Middle frontal gyrus (tissue), 1 donor: ENCODE measurements around the gene FARS2.
"Not testable (repeated sequence)": the region's sequence is repeated elsewhere in the genome, so short reads cannot be mapped to it uniquely, and the experiment has no call there.

Source experiments
- DNase-seq: peaks from one replicate; pipeline ENCODE4 v3.0.0-alpha.2; 2015; ENCODE audit warnings: low spot score; ENCODE audit errors: extremely low spot score

Gene FARS2

DNA sequence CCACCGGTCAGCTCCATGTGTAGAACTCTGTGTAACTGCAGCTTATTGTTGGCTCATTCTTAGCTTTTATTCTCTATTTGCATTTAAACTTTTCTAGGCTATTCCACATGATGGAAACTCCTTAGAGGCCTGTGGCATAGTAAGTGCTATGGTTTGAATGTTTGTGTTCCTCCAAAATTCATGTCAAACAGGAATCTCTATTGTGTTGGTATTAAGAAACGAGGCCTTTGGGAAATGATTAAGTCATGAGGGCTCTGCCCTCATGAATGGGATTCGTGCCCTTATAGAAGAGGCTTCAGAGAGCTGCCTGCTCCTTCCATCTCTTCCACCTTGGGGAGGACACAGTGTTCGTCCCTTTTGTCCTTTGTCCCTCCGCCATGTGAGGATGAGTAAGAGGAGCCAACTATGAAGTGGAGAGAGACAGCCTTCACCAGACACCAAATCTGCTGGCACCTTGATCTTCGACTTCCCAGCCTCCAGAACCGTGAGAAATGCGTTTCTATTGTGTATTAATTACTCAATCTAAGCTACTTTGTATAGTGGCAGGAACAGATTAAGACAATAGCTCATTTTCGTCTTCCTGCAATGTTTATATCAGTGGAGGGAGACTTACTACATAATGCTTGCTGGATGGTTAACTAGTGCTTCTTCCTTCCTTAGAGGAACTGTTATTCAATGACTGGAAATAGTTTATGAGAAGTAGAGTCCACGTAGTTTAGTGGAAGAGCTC lies 361.1 kb downstream of the FARS2 start:
- no peak for DNase-seq

DNA sequence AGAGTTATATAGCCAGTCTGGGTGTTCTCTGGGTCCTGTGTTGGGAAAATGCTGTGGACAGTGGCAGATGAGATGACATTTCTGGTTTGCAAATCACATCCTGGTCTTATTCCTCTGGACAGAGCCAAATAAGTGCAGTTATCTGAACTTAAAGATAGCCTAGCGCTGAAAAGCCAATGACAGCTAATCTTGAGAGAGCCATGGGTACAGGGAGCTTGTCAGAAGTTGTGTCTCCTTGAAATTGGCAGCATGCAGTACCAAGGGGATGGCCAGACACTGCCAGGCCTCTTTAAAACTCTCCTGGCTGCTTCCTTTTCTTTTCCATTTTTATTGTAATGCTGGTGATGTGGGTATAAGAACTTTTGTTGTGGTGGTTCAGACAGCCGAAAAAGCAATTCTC lies 362.5 kb downstream of the FARS2 start:
- no peak for DNase-seq

DNA sequence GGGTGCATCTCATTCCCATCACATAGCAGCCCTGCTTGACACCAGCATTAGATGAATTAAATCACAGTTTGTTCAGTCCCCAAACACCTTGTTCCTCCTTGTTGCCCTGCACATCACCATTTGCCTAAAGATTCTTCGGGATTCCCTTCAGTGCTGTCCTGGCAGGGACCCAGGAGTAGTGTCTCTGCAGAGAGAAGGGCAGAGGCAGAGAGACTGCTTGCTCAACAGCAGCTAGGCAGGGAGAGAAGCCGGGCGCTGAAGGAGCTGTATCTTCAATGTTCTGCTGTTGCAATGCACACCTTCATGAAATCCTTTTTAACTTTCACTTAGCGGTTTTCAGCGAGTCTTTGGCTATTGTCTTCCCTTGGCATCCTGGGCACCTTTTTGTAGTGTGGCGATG lies 362.9 kb downstream of the FARS2 start:
- DNase-seq, result no peak

DNA sequence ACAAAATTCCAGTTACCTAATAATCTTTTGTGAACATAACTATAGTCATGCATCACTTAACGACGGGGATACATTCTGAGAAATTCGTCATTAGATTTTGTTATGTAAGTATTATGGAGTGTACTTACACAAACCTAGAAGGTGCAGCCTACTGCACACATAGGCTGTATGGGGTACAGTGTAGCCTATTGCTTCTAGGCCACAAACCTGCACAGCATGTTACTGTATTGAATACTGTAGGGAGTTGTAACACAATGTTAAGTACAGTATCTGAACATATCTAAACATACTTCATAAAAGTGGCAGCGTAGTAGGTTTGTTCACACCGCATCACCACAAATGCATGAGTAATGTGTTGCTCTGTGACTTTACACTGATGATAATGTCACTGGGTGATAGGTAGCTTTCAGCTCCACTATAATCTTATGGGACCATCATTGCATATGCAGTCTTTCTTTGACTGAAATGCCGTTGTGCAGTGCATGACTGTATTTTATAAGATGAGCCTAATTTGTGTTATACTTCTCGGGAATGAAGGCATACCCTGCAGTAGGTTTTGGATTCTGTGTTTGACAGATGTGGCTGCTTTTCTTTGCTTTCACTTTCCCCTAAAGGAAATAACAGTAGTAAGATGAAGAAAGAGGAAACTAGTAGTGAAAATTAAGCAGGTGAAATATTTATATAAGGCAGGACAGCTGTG lies 365.6 kb downstream of the FARS2 start:
- no peak for DNase-seq

DNA sequence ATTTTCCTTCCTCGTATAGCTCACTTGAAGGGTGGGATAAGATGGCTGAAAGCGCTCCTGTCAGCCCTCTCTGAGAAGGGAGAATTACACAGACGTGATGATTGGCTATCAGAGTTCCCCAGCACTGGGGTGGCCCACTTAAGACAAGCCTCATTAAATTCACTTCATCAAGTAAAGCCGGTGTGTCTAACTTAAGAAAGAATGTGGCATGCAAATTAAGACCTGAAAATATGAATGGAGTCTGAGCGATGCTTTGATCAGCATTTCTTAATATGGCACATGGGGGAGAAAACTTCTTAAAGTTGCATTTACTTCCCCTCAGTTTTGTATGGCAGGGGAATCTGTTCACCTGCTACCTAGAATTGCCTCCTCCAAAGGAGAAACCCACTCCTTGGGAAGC lies 369.3 kb downstream of the FARS2 start:
- DNase-seq, result no peak

DNA sequence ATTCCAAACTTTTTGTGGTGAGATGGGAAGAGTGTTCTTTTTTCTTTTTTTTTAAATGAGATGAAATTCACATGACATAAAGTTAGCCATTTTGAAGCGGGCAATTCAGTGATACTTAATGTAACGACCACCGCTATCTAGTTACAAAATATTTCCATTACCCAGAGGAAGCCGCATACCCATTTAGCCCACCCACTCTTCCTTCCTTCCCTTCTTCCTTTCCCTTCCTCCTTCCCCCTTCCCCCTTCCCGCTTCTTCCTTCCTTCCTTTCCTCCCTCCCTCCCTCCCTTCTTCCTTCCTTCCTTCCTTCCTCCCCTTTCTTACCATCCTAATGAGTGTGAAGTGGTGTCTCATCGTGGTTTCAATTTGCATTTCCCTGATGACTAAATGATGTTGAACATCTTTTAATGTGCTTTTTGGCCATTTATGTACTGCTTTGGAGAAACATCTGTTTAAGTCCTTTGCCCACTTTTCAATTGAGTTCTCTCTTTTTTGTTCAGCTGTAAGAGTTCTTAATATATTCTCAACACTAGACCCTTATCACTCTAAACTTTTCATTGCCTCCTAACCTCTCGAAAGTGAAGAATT lies 371.1 kb downstream of the FARS2 start:
- DNase-seq, result no peak

DNA sequence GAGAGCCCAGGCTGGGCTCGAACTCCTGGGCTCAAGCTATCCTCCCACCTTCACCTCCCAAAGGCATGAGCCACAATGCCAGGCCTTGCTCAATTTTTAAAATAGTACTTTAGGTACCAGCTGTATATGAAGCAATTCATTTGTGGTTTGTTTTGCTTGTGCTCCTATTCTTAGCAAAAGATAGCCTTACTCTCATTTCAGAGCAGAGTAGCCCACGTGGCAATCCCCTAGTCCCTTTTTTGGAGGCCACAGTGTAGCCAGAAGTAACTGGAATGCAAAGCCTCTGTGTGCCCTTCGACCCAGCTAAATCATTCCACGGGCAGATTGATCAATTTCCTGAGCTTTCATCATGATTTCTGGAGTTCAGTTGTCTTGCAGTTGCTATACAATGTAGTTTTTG lies 373.2 kb downstream of the FARS2 start:
- no peak for DNase-seq

DNA sequence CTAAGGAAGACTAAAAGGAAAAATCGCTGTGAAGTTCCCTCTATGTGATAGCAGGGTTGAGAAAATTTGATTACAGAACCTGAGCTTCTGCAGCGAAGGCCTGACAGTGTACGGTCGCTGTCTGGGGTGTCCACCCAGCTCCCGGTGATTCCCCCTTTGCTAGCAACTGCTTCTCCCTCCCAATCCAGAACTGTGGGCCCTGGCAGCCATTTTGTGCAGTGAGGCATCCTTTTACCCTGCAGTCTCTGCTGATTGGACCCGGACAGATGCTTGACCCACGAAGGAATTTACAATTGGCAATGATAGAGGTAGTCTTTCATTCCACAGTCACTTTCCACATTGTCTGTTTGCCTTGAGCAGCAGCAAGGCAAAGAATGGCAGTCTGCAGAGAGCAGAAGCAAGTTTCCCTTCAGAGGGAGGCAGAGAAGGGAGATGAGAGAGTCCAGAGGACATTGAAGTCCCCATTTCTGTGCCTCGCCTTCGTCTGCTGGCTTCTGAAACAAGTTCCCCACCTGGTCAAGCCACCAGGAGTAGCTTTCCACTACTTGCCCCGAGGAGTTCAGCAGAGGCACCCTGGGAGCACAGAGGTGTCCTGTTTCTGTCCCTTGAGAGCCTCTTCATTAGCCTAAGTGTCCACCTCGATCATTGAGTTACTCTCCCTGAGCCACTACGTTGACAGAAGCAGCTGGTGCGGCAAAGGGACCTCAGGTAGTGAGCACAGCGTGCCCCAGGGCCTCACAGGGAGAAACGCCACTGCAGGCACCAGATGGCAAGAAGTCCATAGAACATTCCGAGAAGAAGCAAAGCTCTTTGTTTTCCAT lies 375.1 kb downstream of the FARS2 start:
- no peak for DNase-seq

DNA sequence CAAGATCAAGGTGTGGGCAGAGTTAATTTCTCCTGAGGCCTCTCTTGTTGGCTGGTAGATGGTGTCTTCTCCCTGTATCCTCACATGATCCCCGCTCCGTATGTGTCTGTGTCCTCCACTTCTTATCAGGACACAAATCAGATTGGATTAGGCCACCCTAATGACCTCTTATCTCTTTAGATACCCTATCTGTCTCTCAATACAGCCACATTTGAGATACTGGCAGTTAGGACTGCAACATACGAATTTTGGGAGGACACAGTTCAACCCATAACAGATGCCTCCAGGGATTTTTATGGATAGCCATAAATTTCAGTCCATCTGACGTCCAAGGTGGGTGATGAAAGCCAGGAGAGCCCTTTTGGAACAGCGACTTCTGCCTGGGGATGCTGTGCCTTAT lies 376.4 kb downstream of the FARS2 start:
- DNase-seq, result no peak

DNA sequence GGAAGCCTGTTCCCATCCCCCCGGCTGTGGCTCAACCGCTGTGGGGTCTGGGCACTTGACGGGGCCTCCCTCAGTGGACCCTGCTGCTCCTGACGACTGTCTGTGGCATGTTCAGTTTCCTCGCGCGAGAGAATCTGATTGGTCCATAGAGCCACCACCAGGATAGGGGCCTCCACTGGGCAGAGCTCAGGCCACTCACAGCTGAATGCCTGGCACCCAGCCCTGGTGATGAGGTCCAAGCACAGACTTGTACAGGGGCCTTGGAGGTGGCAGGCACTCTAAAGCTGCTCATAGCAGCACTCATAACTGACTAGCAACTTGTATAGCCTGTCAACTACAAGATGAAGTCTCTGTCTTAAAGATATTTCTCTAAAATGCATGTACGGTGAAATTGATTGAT lies 377.4 kb downstream of the FARS2 start:
- DNase-seq, result no peak

DNA sequence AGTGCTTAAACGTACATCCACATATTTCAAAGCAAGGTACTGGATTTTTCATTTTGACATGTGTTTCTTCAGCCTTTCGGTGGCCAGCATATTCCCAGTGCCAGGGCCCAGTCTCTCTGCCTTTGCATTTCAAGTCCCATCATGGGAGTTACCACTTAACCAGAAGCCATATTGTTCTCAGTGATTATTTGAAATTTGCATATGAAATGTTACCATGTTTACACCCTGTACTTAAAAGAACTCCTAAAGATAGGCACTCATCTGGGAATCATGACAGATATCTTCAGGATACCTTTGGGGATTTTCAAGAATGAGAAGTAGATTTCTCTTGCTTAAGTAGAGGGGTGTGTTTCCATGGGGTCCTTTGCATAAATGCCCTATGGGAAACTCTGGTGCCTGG lies 377.9 kb downstream of the FARS2 start:
- DNase-seq, result no peak

DNA sequence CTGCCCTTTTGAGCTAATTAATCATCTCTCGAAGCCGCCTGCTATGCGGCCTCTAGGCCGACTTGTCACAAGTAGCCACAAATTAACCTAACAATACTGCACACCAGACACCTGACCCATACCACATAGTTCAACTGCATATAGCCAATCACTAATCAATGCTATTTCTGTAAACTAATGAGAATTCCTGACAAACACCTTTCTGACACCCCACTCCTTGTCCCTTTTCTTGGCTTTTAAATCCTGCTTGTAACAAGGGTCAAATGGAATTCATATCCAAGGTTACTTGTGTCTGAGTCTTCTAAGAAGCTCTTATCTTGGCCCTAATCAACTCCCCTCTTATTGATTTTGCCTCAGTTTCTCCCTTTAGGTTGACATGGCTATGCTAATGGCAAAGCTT lies 379.3 kb downstream of the FARS2 start:
- no peak for DNase-seq

DNA sequence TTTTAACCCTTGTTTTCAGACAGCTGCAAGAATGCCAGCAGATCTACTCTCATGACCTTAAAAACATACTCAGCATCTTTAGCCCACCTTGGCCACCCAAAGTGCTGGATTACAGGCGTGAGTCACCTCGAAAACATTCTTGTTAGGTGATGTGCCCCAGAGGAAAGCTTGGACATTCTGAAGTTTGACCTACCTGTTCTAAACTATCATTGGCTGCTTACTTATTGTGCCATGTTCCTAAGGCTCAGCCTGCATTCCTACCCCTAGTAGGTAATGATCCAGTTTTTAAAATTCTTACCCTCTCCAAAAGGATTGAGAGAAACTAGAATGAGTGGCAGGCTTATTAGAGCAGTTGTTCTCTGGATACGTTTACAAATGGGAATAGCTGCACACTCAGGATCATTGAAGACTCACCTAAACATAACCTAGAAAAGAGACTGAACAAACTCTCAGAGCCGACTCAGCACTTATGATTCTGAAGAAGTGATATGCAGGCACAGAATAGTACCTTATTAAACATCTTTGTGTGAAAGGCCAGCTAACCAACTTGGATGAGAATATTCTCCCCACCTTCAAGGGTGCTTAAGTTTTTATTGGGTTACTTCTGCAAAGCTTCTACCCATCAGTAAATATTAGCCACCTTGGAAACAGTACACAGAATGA lies 383.3 kb downstream of the FARS2 start:
- no peak for DNase-seq

DNA sequence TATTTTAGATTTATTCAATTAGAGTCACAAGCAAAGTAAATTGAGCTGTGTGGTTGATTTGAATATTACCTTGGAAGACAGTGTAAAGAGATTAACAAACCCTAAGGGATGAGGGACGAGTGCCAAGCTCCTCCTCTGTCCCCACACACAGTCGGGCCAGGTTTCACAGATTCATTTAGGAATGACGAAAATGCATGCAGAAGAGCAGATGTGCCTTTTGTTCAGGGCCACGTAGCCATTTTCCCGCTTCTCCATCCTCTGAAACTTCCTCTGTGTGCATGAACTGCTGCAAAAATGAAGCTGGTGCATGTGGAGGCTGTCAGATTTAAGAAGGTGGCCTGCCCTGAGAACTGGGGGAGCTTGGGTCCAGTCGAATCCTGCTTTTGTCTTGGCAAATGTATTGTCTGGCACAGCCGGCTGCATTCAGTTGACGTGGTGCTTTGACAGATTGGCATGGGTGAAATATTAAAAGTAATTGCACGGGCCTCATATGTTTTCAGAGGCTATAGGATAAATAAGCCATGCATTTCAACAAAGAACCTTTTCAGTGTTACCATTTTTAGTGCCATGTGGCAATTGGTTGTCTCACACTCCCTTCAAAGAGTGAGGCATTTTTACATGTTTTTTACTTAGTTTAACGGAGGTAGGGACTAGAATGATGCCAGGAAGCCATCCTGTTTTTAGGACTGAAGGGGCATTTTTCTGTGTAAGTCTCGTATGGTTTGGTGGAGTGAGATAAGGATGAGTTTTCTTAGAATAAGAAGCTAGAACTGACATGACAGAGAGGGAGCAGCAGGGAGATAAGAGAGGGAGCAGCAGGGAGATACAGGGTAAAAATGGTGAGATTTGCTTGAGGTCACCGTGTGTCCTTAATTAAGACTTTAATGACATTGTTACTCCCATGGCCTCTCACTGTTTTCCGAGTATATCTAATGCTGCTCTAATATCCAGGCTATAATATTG lies 384.3 kb downstream of the FARS2 start:
- no peak for DNase-seq

DNA sequence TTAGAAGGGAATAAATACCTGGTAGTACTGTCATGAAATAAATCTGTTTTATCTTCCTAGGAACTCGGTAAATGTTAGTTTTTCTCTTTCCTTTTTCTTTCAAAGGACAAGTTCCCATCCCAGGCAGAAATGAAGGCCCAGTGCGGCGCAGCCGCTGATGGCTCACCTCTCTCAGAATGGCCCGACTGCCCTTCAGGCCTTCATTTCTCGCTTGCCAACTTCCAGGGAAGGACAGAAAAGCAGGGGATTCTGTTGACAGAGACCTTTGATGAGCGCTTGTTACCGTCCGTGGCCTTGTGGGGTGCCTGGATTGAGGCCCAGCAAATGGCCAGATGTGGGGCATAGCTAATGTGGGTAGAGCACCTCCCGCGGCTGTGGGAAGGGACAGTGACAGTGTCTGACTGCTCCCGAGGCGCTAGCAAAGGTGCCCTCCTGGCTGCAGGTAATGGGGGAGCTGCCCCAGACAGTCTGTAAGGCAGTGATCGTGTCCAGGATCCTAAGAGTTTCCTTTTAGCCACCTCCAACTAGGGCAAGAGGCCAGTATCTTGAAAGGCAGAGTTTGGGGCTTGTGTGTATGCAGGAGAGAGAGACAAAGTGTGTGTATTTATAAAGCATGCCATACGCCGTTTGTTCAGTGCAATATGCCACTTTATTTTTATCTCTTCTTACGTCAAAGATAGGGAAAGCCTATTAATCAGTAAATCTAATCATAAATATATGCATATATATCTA lies 391.3 kb downstream of the FARS2 start:
- DNase-seq, result no peak

DNA sequence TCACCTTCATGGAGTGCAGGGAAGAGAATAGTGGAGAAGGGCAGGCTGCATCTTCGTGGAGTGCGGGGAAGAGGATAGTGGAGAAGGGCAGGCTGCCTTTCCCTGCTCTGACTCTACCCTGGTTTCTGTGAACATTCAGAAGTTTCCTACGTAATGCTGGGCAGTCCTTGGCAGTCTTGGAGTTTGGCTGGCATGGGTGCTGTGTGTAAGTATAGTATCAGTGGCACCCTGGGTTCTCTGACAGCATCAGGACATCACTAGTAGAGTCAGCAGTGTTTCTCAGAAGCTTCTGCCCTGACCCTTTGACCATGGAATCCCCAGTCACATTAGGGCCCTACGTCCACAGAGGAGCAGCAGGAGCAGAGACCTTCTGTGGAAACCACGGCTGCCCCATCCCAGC lies 392.5 kb downstream of the FARS2 start:
- no peak for DNase-seq

DNA sequence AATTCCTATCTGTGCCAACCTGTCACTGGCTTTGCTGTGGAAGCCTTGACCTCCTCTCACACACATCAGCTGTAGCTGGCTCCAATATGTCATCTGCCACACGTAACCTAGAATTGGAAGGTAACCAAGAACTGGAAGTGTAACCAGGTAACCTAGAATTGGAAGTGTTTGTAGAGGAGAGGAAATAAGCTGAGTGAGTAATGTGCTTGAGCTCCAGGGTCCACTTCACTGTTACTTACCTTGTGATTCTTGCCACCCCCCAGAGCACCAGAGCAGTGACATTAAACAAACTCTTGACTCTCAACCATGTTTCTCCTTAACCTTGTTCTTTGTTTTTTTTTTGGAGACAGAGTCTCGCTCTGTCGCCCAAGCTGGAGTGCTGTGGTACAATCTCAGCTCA lies 394.9 kb downstream of the FARS2 start:
- no peak for DNase-seq

DNA sequence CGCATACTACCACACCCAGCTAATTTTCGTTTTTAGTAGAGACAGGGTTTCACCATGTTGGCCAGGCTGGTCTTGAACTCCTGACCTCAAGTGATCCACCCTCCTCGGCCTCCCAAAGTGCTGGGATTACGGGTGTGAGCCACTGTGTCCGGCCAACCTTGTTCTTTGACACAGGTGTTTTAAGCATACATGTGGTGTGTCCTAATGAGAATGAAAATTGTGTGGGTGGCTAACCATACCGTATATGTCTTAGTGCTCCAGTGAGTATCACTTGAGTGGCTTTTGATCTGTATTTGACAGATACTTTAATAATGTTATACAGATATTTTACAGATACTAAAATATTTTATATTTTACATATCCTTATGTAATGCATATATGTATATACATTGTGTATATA lies 395.4 kb downstream of the FARS2 start:
- not testable (repeated sequence) for DNase-seq

DNA sequence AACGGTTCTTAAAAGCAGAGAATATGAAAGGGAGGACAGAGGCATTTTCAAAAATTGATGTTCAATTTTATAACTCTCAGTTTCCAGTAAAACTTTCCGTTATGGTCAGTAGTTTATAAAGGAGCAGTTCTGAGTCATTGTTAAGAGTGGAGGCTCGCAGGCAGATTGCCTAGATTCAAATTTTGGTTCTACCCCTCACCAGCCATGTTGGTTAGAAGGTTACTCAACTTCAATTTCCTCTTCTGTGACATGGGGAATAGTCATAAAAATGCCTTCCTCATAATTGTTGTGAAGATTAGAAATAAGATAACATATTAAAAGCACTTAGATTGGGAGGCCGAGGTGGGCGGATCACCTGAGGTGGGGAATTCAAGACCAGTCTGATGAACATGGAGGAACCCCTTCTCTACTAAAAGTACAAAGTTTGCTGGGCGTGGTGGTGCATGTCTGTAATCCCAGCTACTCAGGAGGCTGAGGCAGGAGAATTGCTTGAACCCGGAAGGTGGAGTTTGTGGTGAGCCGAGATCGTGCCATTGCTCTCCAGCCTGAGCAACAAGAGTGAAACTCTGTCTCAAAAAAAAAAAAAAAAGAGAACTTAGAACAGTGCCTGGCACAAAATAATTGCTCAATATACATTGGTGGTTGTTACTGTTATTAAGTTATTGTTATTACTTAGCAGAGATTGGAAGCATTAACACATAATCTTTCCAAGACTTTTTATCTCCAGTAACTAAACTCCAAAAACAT lies 396.5 kb downstream of the FARS2 start:
- no peak for DNase-seq
